ENCODE data around the gene MYH15.
"Not testable (repeated sequence)": the region's sequence is repeated elsewhere in the genome, so short reads cannot be mapped to it uniquely, and the experiment has no call there.

Gene MYH15

DNA sequence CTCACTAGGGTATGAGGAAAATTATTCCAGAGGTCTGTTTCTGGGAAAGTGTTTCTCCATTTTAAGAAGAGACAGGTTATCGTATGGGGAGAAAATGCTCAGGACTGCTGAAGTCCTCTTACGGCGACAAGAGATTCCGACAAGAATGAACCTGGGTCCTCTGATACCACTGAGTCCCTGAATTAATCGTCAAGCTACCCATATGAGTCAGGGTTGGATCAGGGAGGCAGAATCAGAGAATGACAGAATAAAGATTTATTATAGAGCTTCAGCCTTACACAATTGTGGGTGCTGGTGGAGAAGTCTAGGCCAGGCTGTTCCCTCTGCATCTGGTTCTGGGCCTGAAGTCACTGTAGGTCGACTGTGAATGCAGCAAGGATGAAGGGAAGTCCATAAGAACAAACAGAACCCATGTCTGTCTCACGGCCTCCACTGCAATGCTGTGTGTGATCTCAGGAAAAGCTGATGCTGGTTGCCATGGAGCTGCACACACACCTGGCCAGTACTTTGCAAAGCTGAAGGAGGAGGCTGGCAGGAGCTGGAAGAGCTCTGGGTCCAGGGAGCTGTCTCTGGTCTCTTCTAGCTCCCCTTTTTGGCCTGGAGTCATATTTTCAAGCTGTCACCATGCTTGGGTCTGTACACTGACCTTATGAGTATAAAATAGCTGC, 130.1 kb downstream of the MYH15 start:
- DNase-seq: no peak

- DNase-seq: not testable (repeated sequence)
These were observed 131.4 kb downstream of the MYH15 start for GRCh38 chr3:108378952-108379342.

DNA sequence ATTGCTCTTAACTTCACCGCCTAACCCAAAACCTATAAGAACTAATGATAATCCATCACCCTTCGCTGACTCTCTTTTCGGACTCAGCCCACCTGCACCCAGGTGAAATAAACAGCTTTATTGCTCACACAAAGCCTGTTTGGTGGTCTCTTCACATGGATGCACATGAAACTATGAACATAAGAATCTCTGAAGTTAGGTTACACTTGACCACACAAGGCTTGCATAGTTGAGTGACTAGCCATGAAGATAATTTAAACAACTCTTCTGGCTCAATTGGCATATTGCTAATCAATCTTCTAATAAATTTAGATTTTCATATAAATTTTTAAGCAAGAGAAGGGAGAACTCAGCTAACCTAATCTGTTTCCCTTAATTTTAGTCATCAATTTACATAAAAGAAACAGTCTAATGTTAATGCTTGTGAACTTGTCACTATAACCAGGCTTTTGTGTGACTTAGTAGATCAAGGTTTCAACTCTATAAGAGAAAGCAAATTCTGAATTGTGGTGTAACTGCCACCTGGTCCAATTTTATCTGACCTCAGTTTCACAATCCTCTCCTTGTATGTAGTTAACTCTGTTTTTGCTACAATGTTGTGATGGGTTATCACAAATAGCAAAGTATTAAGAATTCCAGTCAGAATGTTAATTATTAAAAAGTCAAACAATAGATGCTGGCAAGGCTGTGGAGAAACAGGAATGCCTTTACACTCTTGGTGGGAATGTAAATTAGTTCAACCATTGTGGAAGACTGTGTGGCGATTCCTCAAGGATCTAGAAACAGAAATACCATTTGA, 132.0 kb downstream of the MYH15 start:
- DNase-seq: no peak

DNA sequence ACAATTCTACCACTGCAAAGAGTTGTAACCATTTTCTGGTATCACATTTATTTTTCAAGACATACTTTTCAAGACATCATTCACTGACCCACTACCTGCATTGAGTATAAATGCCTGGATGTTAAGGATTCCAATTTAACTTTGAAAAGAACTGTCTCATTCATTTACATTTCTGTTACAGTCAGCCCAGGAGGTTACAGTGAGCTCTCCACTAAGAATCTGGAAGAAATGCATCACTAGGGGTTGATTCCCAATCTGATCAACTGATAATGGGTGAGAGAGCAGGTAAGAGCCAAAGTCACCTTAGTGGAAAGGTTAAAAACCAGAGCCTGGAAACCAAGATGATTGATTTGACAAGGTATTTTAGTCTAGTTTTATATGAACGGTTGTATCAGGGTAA, 133.0 kb downstream of the MYH15 start:
- no peak for DNase-seq

GRCh38 chr3:108376026-108376425, 134.4 kb downstream of the MYH15 start:
- DNase-seq: no peak

- no peak for DNase-seq
These were observed 151.4 kb downstream of the MYH15 start for GRCh38 chr3:108359011-108359410.

DNA sequence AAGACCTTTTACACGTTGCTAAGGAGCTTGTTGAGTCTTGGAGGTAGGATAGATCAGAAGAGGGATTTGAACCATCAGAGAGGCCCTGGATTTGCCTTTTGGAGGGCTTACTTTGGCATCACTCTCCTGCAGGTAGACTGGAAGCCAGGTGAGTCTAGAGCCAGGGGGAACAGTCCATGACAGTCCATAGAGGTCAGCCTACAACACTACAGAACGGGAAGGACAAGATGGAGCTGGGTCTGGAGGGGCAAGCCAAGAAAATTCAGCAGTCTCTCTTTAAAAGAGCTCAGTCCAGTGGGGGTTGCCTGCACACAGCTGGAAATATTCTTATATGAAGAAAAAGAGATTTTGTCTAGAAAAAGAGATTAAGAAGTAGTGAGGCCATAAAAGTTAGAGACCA, 153.4 kb downstream of the MYH15 start:
- DNase-seq: no peak

- no peak for DNase-seq
These were observed 155.8 kb downstream of the MYH15 start for GRCh38 chr3:108354562-108354961.

DNA sequence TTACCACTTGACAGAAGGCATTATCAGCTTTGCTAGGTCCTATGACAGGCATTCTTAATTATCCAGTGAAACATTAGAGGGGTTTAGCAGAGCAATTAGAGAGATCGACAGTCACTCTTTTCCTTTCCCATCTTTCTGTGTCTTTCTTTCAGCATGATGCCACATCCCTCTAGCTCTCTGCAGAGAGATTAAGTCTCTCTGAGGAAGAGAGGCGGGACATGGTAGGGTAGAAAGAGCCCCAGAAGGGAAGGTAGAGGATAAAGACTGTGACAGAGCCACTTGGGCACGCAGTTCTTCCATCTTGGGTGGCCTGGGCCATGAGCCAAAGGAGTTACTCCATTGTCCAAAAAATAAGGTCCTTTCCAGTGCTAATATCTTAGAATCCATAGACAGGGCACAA, 158.2 kb downstream of the MYH15 start:
- DNase-seq: no peak

DNA sequence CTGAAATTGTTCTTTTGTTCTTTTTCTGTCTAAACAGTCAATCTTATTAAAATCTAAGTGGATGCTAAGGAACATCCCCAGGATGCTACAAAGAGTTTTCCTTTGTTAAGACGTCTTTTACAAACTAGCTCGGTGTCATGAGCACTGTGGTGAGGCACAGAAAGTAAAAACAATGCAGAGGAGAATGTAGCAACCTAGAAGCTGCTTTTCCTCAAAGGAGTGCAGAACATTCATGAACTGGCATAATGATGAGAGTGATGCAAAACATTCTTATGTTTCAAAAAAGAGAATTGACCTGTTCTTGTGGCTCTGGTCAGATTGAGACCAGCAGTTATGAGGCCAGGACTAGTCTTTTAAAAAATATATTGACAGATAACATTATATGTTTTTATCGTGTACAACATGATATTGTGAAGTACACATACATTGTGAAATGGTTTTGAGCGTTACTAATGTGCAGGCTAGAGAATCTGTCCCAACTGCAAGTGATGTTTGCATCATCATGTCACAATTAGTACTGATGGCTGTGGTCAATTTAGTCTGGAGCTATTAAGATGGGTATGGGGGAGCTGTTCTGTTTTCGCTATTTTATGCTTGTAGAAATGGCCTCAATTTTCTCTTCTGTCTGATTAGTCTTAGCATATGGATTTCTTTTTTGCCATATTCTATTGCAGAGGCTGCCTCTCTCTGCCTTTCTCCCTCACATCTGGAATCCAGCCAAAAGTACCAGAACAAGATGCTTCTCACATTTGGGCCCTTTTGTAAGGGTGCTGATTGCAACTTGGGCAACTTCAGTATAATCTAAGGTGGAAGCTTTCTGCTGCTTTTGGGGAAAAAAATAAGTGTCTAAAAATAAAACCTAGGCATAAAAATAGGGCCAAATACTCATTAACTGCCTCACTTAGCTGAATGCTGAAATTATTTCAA, 163.8 kb downstream of the MYH15 start:
- DNase-seq: no peak

DNA sequence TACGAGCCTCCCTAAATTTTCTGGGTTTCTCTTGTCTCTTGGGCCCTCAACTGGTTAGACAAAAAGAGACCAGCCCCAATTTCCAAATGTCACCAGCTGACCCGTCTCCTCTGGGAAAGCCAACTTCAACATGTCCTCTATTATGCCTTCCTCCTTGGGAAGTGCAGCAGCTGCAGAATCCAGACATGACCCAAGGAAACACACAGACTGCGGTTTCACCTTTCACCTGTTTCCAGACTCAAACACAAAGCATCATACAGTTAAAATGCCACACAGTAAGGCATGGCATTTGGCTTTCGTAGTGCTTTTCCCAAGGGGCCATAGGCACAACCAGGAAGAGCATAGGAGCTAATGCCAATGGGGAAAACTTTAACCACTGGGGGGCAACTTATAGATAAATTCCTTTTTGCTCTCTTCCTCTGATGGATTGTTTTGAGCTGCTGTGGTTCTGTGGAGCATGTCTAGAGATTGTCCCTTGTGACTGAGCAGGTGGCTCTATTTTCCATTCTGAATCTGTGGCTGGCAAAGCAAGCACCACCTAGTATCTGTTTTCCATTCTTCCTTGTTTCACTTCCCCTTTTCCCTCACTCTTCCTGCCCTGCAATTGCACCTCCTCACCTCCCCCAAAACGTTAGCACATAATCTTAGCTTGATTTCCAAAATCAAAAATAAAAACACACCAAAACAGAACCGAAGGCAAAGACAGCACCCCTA, 164.7 kb downstream of the MYH15 start:
- no peak for DNase-seq

DNA sequence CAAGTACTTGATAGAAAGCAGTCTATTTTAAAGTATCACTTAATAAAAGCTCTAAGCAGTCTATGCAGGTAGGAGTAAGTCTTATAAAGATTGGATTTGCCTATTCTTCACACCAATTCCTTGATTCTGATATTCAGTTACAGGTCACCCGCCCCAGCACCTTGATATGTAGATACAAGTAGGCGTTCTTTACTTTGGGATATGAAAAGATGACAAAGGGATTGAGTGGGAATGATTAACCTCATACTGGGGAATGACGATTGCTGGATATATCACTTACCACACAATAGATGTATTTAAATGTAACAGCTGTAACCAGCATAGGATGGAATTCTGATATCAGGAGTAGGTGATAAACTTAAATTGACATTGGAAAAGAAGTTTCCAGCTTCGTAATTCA, 166.9 kb downstream of the MYH15 start:
- DNase-seq: no peak

DNA sequence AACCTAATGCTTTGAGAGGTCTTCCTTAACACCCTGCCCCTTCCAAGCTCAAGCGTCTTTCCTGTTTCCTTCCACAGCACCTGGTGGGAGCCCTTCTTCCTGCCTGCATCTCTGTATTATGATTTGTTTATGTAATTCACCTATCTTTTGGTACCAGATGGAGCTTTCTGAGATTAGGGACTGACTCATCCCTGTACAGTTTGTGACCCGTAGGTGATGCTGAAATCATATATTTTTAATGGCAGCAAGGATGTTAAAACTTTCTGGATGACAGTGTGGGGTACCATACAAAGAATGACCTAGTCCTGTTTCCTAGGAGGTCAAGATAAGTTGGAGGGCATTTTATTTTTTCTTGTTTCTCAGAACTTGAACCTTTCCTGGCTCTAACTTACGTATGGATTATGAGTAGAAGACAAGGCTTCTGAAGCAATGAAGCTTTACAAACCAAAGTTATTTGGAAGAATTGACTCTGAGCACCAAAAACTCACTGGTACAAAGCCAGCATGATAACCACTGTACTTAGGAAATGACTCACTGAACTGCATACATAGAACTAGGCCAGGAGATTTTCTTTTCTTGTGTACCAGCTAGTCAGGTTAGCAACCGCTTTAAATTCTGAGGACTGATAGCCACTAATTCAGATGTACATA, 167.4 kb downstream of the MYH15 start:
- DNase-seq: no peak

GRCh38 chr3:108341911-108342310, 168.5 kb downstream of the MYH15 start:
- DNase-seq: no peak

DNA sequence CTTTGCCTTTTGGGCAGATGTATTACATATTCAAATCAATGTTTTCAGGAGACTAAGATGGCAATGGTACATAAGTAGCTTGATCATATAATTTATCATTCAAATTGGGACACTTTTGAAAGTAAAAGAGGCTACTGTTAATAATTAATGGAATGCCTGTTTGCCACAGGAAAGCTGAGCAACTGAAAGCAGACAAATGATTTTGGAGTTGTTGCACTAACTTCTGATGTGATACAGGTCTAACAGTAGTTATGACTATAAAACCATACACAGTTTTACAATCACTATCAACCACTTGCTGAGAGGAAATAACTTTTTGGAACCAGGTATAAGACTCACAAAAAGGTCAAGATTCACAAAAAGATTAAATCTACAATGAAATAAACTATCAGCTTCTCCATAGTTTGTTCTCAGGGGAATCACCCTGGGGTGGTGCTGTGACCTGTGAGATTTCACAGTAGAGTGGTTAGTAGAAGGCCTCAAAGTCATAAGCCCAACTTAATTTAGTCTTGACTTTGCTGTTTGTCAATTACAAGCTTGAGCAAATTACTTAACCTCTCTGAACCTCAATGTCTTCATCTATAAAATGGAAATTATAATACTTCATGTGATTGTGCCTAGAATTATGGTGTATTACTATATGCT, 171.4 kb downstream of the MYH15 start:
- no peak for DNase-seq

- no peak for DNase-seq
These were observed 175.7 kb downstream of the MYH15 start for GRCh38 chr3:108334701-108335100.

GRCh38 chr3:108333961-108334360, 176.4 kb downstream of the MYH15 start:
- no peak for DNase-seq

GRCh38 chr3:108331792-108332191, 178.6 kb downstream of the MYH15 start:
- DNase-seq: no peak
